Fibroblast of lung (primary cell): ENCODE results near the gene CCDC30.

Source experiments
- CTCF ChIP-seq, 2 donors: IDR thresholded peaks in 1 of 2; conservative IDR thresholded peaks in 1 of 2; 1 replicate in 1 of 2; 2 replicates in 1 of 2; pipeline ENCODE4 v1.5.1; 2011 to 2012; ENCODE audit warnings: low read length in 2 of 2, control low read depth in 1 of 2, inconsistent platforms in 1 of 2, low read depth in 1 of 2, mild to moderate bottlenecking in 1 of 2
- EZH2 ChIP-seq: IDR thresholded peaks from 2 replicates; pipeline ENCODE4 v1.5.1; 2012; ENCODE audit warnings: low read length, control low read depth, mild to moderate bottlenecking; ENCODE audit errors: missing control alignments

- TF ChIP-seq CTCF (conservative IDR thresholded peaks at IDR 0.05 in 1 of 2, IDR thresholded peaks at IDR 0.05 in 1 of 2; ENCODE audit: low read depth in 1 of 2, low read length in 2 of 2): no peak
- no peak for TF ChIP-seq EZH2
Observed at GRCh38 chr1:42477775-42478174, 14.7 kb downstream of the CCDC30 start.
